Epithelial cell of proximal tubule (primary cell): Measurements from ENCODE around the gene MXD1. TPM values are rescaled to one million over a fixed set of nuclear protein-coding genes. Genes with fewer than 3 reads are reported as not detected.
"Not testable (repeated sequence)": the region's sequence is repeated elsewhere in the genome, so short reads cannot be mapped to it uniquely, and the experiment has no call there.

Source experiments
- DNase-seq: peaks from one replicate; pipeline ENCODE4 v3.0.0-alpha.2; 2011; ENCODE audit warnings: low read depth
- H3K4me3 ChIP-seq: 2 replicates; pipeline ENCODE4 v1.5.1; 2011; ENCODE audit warnings: low read depth, mild to moderate bottlenecking, low read length
- CTCF ChIP-seq: conservative IDR thresholded peaks from 2 replicates; pipeline ENCODE4 v1.5.1; 2012; ENCODE audit warnings: low read depth, mild to moderate bottlenecking, low read length
- total RNA-seq: library from RNA; depleted of rRNA; stranded (reverse); fragments of >200 nt; gene quantifications from 2 replicates; pipeline ENCODE4 v1.2.3, GENCODE V29; 2015

Gene MXD1
- 2.2 and 3.4 TPM in 2 replicates for total RNA-seq

- H3K4me3 ChIP-seq, result peak within 1 kb of the TSS; percentile 83
- no peak for TF ChIP-seq CTCF
- no peak for DNase-seq
These were observed at the start of gene MXD1 for GRCh38 chr2:69914950-69915945. TSS of gene MXD1 (plus strand) at chr2:69915109. CDS start at chr2:69915331, 222 bp downstream.

- DNase-seq, result no peak
- no peak overlapping the region for H3K4me3 ChIP-seq
- no peak for TF ChIP-seq CTCF
These were observed 26.5 kb upstream of the MXD1 start for GRCh38 chr2:69888451-69888850.

- H3K4me3 ChIP-seq, result no peak overlapping the region
- DNase-seq, result no peak
- no peak for TF ChIP-seq CTCF
These were observed 25.6 kb upstream of the MXD1 start for GRCh38 chr2:69889302-69889701.

- no peak for DNase-seq
- no peak for TF ChIP-seq CTCF
These were observed 24.0 kb upstream of the MXD1 start for GRCh38 chr2:69890881-69891280.

GRCh38 chr2:69892838-69893424 lies 22.0 kb upstream of the MXD1 start:
- not testable (repeated sequence) for H3K4me3 ChIP-seq, DNase-seq

More at GRCh38 chr2:69890881-69891280, 24.0 kb upstream of the MXD1 start:
- no peak overlapping the region for H3K4me3 ChIP-seq

GRCh38 chr2:69893684-69894551 lies 21.0 kb upstream of the MXD1 start, which contains the start of gene SNRNP27:
TSS of gene SNRNP27 (plus strand) at chr2:69893956. CDS start at chr2:69893985, 29 bp downstream.
- H3K4me3 ChIP-seq, result peak within 1 kb of the TSS; percentile 66
- no peak for TF ChIP-seq CTCF
- DNase-seq, result no peak

GRCh38 chr2:69894737-69895136 lies 20.2 kb upstream of the MXD1 start:
- DNase-seq, result not testable (repeated sequence)
- H3K4me3 ChIP-seq, result peak overlapping the region; percentile 66
